NCI-H526 treated with DMSO at 0.1 percent for 48 hours (cell line): ENCODE results near the gene GRIA1.

ENCODE experiments used
- DNase-seq: peaks from one replicate; lab custom pipeline; 2025; lab: John Stamatoyannopoulos, UW

Gene GRIA1

GRCh38 chr5:153613144-153613543 lies 122.7 kb downstream of the GRIA1 start:
- no peak for DNase-seq

- DNase-seq, result no peak
These were observed 123.2 kb downstream of the GRIA1 start for GRCh38 chr5:153613672-153614071.

GRCh38 chr5:153617190-153617589 lies 126.7 kb downstream of the GRIA1 start:
- DNase-seq, result no peak

- DNase-seq, result no peak
These were observed 127.8 kb downstream of the GRIA1 start for GRCh38 chr5:153618307-153618706.

GRCh38 chr5:153618867-153619266 lies 128.4 kb downstream of the GRIA1 start:
- no peak for DNase-seq

- DNase-seq, result no peak
These were observed 129.3 kb downstream of the GRIA1 start for GRCh38 chr5:153619771-153620170.

- DNase-seq, result no peak
These were observed 132.7 kb downstream of the GRIA1 start for GRCh38 chr5:153623124-153623523.

GRCh38 chr5:153623751-153624450 lies 133.4 kb downstream of the GRIA1 start:
- no peak for DNase-seq

GRCh38 chr5:153624451-153624765 lies 133.9 kb downstream of the GRIA1 start:
- no peak for DNase-seq

- no peak for DNase-seq
These were observed 135.4 kb downstream of the GRIA1 start for GRCh38 chr5:153625826-153626354.

- DNase-seq, result no peak
These were observed 136.4 kb downstream of the GRIA1 start for GRCh38 chr5:153626836-153627235.

GRCh38 chr5:153629027-153629895 lies 138.8 kb downstream of the GRIA1 start:
- DNase-seq, result no peak

- no peak for DNase-seq
These were observed 140.1 kb downstream of the GRIA1 start for GRCh38 chr5:153630546-153630945.

- DNase-seq, result no peak
These were observed 142.3 kb downstream of the GRIA1 start for GRCh38 chr5:153632748-153633290.

GRCh38 chr5:153636670-153637451 lies 146.4 kb downstream of the GRIA1 start:
- peak; percentile 47 for DNase-seq

- no peak for DNase-seq
These were observed 149.8 kb downstream of the GRIA1 start for GRCh38 chr5:153640293-153640692.

GRCh38 chr5:153641183-153641688 lies 150.8 kb downstream of the GRIA1 start:
- no peak for DNase-seq

GRCh38 chr5:153654504-153655200 lies 164.2 kb downstream of the GRIA1 start:
- DNase-seq, result no peak

GRCh38 chr5:153655201-153655510 lies 164.7 kb downstream of the GRIA1 start:
- DNase-seq, result no peak

GRCh38 chr5:153658149-153658548 lies 167.7 kb downstream of the GRIA1 start:
- no peak for DNase-seq

- DNase-seq, result no peak
These were observed 168.1 kb downstream of the GRIA1 start for GRCh38 chr5:153658606-153659005.
